Upper lobe of right lung (tissue), 1 donor: Measurements from ENCODE around the gene MAP7D2. TPM values are rescaled to one million over a fixed set of nuclear protein-coding genes. Genes with fewer than 3 reads are reported as not detected.
"Not testable (repeated sequence)": the region's sequence is repeated elsewhere in the genome, so short reads cannot be mapped to it uniquely, and the experiment has no call there.

Source experiments
- ATAC-seq: fragments of 200-7000 bp; cut with Tn5 transposase; one replicate; pipeline ENCODE4 v1.9.1; 2020; ENCODE audit warnings: mild to moderate bottlenecking, moderate library complexity
- DNase-seq: peaks from one replicate; pipeline ENCODE4 v3.0.0-alpha.2; 2020
- H3K27ac ChIP-seq: fragments of 200-600 bp; one replicate; pipeline ENCODE4 v1.8.0; 2022
- H3K27me3 ChIP-seq: fragments of 200-600 bp; one replicate; pipeline ENCODE4 v1.8.0; 2022; ENCODE audit warnings: mild to moderate bottlenecking
- H3K36me3 ChIP-seq: fragments of 200-600 bp; one replicate; pipeline ENCODE4 v1.8.0; 2022
- H3K4me1 ChIP-seq: fragments of 200-600 bp; one replicate; pipeline ENCODE4 v1.8.0; 2022
- H3K4me3 ChIP-seq: fragments of 200-600 bp; one replicate; pipeline ENCODE4 v1.8.0; 2022; ENCODE audit warnings: mild to moderate bottlenecking
- H3K9me3 ChIP-seq: fragments of 200-600 bp; one replicate; pipeline ENCODE4 v1.8.0; 2022
- CTCF ChIP-seq: fragments of 200-600 bp; IDR thresholded peaks from one replicate; pipeline ENCODE4 v1.8.0; 2022; ENCODE audit warnings: antibody characterized with exemption
- intact Hi-C: fragments of 100-400 bp; cut with DNase I; formaldehyde crosslinking; loops from one replicate; pipeline ENCODE4 v1.11.0; 2022
- total RNA-seq: library from RNA; stranded (reverse); fragmentation: NEBNext Ultra II Directional; extraction: Animal tissue kit (Norgen Biotek cat#: 25700); gene quantifications from one replicate; pipeline ENCODE4 v1.2.1, GENCODE V29; 2021
- donor health status: DM: no; HTN: yes; CAD: no; lungs with severe emphysema.

MAP7D2 gene
- total RNA-seq, 1 donor from 2014 or later, result 0.26 TPM

GRCh38 chrX:20127440-20127839 lies 10.7 kb upstream of the MAP7D2 start:
- H3K27me3 ChIP-seq, H3K4me1 ChIP-seq, H3K9me3 ChIP-seq, DNase-seq, H3K4me3 ChIP-seq, H3K27ac ChIP-seq, intact Hi-C loops: not testable (repeated sequence)
- H3K36me3 ChIP-seq, result peaks cover 30% of the 10 kb centered on the region
- peak; percentile 27 for TF ChIP-seq CTCF
- ATAC-seq, result peak; percentile 51

DNA sequence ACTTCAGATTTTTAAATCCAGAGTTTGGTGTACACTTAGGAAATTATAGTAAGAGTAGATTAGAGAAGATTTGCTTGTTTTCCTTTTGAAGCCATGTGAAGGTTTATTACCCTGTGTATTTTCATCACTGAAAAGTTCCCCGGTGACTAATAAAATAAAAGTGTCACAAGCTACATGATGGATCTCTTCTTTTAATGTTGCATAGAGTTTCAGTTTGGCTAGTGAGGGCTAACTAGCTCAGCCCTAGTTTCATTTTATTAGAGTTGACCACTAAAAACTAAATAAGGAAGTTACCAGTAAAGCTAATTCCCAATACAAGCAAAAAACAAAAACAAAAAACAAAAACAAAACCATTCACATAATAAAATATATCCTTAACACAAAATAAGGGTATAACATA lies 10.1 kb upstream of the MAP7D2 start:
- H3K36me3 ChIP-seq, result peaks cover 24% of the 10 kb centered on the region
- intact Hi-C loops, H3K4me1 ChIP-seq, H3K9me3 ChIP-seq, ATAC-seq, H3K27me3 ChIP-seq, DNase-seq, H3K4me3 ChIP-seq, H3K27ac ChIP-seq: not testable (repeated sequence)

DNA sequence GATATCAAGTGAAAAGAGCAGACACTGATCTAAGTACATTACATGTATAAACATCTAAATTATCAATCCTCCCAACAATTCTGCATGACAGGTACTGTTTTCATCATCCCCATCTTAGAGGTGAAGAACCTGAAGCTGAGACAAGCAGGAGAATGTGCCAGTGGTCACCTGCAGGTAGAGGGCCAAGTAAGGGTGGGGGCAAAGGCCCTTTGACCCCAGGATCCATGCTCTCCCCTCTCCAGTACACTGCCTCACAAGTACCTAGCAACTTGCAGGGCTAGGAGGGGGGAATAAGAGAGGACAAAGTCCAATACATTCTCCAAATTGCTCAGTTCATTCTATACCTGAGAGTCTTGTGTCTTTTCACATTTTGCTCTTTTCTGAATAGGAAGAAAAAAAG lies 8.3 kb upstream of the MAP7D2 start:
- no peak for DNase-seq
- ATAC-seq, result no peak
- Histone ChIP-seq H3K9me3 (no peaks in the 10 kb centered on the region), H3K4me3 (no peak overlapping the region), H3K36me3 (peaks cover 9% of the 10 kb centered on the region), H3K4me1 (no peaks in the 10 kb centered on the region), H3K27ac (no peak overlapping the region), H3K27me3 (no peaks in the 10 kb centered on the region)
- no peak for TF ChIP-seq CTCF
- intact Hi-C loops, result no loop called here

GRCh38 chrX:20118065-20118824 lies 1.5 kb upstream of the MAP7D2 start:
- ATAC-seq (peak; percentile 27), DNase-seq (no peak)
- H3K27me3 ChIP-seq, result peaks cover 16% of the 10 kb centered on the region
- H3K36me3 ChIP-seq, result no peaks in the 10 kb centered on the region
- H3K27ac ChIP-seq, result no peak overlapping the region
- no peaks in the 10 kb centered on the region for H3K4me1 ChIP-seq
- TF ChIP-seq CTCF, result no peak
- H3K9me3 ChIP-seq, result no peaks in the 10 kb centered on the region
- H3K4me3 ChIP-seq, result no peak overlapping the region
- intact Hi-C loops, result no loop called here

DNA sequence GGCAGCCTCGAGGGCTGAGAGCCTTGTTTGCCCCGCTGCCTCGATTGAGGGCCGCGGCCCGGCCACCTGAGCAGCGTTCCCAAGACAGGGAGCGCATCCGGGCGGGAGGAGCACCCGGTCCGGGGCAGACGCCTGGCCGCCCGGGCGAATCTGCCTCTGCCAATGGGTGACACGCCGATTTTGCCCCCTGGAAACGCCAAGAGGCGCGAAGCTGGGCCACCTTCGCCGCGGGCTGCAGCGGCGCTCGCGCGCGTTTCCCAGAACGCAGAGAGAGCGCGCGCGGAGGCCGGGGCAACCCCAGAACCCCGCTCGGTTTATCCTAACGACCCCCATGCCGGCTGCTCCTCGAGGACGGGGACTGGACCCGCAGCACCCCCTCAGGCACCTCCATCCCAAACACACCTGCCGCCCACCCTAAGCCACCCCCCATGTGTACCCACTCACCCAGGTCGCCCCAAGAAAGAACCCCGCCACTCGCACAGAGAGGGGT lies 575 bp downstream of the MAP7D2 start:
- no peak overlapping the region for H3K27ac ChIP-seq
- no peaks in the 10 kb centered on the region for H3K9me3 ChIP-seq
- DNase-seq, result no peak
- no peaks in the 10 kb centered on the region for H3K36me3 ChIP-seq
- no peak for ATAC-seq
- H3K4me1 ChIP-seq, result no peaks in the 10 kb centered on the region
- no peak for TF ChIP-seq CTCF
- intact Hi-C loops, result no loop called here
- peak overlapping the region; percentile 16 for H3K4me3 ChIP-seq
- peaks cover 16% of the 10 kb centered on the region for H3K27me3 ChIP-seq

DNA sequence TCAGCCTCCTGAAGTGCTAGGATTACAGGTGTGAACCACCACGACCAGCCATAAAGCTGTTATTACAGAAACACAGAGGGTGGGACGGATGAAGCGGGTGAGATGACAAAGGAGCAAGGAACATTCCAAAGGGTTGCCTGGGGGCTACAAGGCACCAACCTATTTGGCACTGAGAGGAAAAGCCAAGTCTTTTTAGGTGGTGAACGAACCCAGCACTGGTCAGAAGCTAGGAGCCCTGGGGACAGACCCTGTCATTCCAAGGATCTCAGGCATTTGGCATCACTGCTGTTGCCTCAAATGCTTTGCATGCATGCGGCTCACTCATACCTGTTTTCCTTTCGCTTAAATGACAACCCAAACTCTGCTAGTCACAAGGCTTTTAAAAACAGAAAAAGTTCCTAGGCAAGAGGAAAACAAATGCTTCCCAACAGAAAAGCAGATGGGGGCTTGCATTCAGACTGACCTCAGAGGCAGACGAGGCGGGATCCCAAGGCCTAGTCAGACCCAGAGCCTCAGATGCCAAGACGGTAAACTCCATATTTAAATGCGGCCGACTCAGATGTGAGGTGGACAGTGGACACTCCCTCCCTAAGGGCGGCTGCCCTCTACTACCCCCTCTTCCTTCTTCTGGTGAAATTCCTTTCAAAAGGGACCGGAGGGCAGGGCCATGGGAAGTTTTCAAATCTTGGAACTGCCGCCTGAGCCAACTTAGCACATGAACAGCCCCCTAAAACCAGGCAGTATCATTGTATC lies 4.5 kb downstream of the MAP7D2 start:
- peaks cover 14% of the 10 kb centered on the region for H3K27me3 ChIP-seq
- no peaks in the 10 kb centered on the region for H3K9me3 ChIP-seq
- TF ChIP-seq CTCF, result no peak
- intact Hi-C loops, result no loop called here
- DNase-seq (no peak), ATAC-seq (no peak)
- H3K36me3 ChIP-seq, result no peaks in the 10 kb centered on the region
- H3K27ac ChIP-seq, result no peak overlapping the region
- H3K4me3 ChIP-seq, result no peak overlapping the region
- no peaks in the 10 kb centered on the region for H3K4me1 ChIP-seq
